ENCODE results near the gene PGAM2. TPM values are rescaled to one million over a fixed set of nuclear protein-coding genes. Genes with fewer than 3 reads are reported as not detected.
"Not testable (repeated sequence)": the region's sequence is repeated elsewhere in the genome, so short reads cannot be mapped to it uniquely, and the experiment has no call there.

The PGAM2 gene
- polyA plus RNA-seq, 1 donor: 4.0 TPM

GRCh38 chr7:44032031-44032430, 33.3 kb downstream of the PGAM2 start:
- not testable (repeated sequence) for DNase-seq; H3K4me1 ChIP-seq (ENCODE audit: control insufficient read depth, insufficient read depth, low read length); H3K27me3 ChIP-seq (ENCODE audit: control insufficient read depth, insufficient read depth, low read length); H3K36me3 ChIP-seq (ENCODE audit: control insufficient read depth, insufficient read depth, low read length); H3K9me3 ChIP-seq (ENCODE audit: control insufficient read depth, low read depth, low read length); H3K27ac ChIP-seq (ENCODE audit: low read length); H3K4me3 ChIP-seq (ENCODE audit: low read length)
- no CpG with 5 or more reads among the region's 6 CpGs for WGBS (ENCODE audit: insufficient coverage, low lambda C conversion rate)

DNA sequence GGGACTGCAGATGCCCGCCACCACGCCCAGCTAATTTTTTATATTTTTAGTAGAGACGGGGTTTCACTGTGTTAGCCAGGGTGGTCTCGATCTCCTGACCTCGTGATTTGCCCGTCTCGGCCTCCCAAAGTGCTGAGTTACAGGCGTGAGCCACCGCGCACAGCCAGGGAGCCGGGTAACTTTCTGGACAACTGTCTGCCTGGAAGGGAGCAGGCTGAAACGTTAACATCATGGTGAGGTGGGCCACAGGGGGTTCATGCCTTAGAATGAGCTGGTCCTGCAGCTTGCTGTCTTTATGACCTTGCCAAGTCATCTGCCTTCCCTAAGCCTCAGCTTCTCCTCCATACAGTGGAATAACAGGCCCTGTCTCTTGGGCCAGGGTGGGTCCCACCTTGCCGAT, 34.0 kb downstream of the PGAM2 start:
- DNase-seq; H3K27ac ChIP-seq (ENCODE audit: low read length); H3K4me3 ChIP-seq (ENCODE audit: low read length); H3K4me1 ChIP-seq (ENCODE audit: control insufficient read depth, insufficient read depth, low read length); H3K36me3 ChIP-seq (ENCODE audit: control insufficient read depth, insufficient read depth, low read length); H3K9me3 ChIP-seq (ENCODE audit: control insufficient read depth, low read depth, low read length); H3K27me3 ChIP-seq (ENCODE audit: control insufficient read depth, insufficient read depth, low read length): not testable (repeated sequence)
- no CpG with 5 or more reads among the region's 13 CpGs for WGBS (ENCODE audit: insufficient coverage, low lambda C conversion rate)

GRCh38 chr7:44030029-44030428, 35.3 kb downstream of the PGAM2 start:
- not testable (repeated sequence) for H3K9me3 ChIP-seq (ENCODE audit: control insufficient read depth, low read depth, low read length); H3K4me1 ChIP-seq (ENCODE audit: control insufficient read depth, insufficient read depth, low read length); H3K27me3 ChIP-seq (ENCODE audit: control insufficient read depth, insufficient read depth, low read length); H3K4me3 ChIP-seq (ENCODE audit: low read length); DNase-seq; H3K27ac ChIP-seq (ENCODE audit: low read length); H3K36me3 ChIP-seq (ENCODE audit: control insufficient read depth, insufficient read depth, low read length)
- WGBS (ENCODE audit: insufficient coverage, low lambda C conversion rate): no CpG with 5 or more reads among the region's 5 CpGs

DNA sequence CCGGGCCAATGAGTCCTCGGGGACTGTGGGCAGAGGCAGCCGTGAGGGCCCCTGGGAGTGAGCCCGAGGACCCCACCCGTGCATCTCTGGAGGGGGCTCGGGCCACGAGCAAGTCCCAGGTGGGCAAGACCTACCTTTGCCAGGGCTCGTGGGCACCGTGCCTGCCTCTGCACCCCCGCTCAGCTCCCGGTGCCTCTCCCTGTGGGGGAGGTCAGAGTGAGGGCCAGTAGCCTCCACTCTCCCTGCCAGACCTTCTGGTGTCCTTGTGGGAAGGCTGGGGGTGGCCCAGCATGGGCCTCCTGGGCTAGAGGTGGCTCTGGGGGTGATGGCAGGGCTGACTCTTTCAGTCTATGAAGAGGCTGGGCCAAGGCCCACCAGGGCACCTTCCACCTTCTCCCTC, 35.9 kb downstream of the PGAM2 start:
- H3K36me3 ChIP-seq (ENCODE audit: control insufficient read depth, insufficient read depth, low read length); H3K27ac ChIP-seq (ENCODE audit: low read length); H3K4me1 ChIP-seq (ENCODE audit: control insufficient read depth, insufficient read depth, low read length); H3K27me3 ChIP-seq (ENCODE audit: control insufficient read depth, insufficient read depth, low read length); H3K9me3 ChIP-seq (ENCODE audit: control insufficient read depth, low read depth, low read length); H3K4me3 ChIP-seq (ENCODE audit: low read length); DNase-seq: not testable (repeated sequence)
- no CpG with 5 or more reads among the region's 11 CpGs for WGBS (ENCODE audit: insufficient coverage, low lambda C conversion rate)

- not testable (repeated sequence) for DNase-seq; H3K4me1 ChIP-seq (ENCODE audit: control insufficient read depth, insufficient read depth, low read length); H3K27me3 ChIP-seq (ENCODE audit: control insufficient read depth, insufficient read depth, low read length); H3K36me3 ChIP-seq (ENCODE audit: control insufficient read depth, insufficient read depth, low read length); H3K9me3 ChIP-seq (ENCODE audit: control insufficient read depth, low read depth, low read length); H3K27ac ChIP-seq (ENCODE audit: low read length); H3K4me3 ChIP-seq (ENCODE audit: low read length)
- 20% methylated on average over 1 of the region's 6 CpGs for WGBS (ENCODE audit: insufficient coverage, low lambda C conversion rate)
Observed at GRCh38 chr7:44022796-44023467, 42.4 kb downstream of the PGAM2 start.

DNA sequence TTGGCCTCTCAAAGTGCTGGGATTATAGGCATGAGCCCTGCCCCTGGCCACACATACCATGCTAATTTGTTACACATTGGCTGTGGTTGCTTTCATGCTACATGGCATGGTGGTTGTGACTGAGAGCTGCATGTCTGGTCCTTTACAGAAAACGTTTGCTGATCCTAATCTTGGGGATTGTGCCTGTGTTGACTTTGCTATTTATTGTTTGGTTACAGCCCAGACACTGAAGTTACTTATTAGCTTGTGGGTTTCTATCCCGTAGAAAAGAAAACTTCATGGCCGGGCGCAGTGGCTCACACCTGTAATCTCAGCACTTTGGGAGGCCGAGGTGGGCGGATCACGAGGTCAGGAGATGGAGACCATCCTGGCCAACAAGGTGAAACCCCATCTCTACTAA, 43.3 kb downstream of the PGAM2 start:
- DNase-seq; H3K4me3 ChIP-seq (ENCODE audit: low read length); H3K27me3 ChIP-seq (ENCODE audit: control insufficient read depth, insufficient read depth, low read length); H3K9me3 ChIP-seq (ENCODE audit: control insufficient read depth, low read depth, low read length); H3K36me3 ChIP-seq (ENCODE audit: control insufficient read depth, insufficient read depth, low read length); H3K27ac ChIP-seq (ENCODE audit: low read length); H3K4me1 ChIP-seq (ENCODE audit: control insufficient read depth, insufficient read depth, low read length): not testable (repeated sequence)
- WGBS (ENCODE audit: insufficient coverage, low lambda C conversion rate): no CpG with 5 or more reads among the region's 7 CpGs

DNA sequence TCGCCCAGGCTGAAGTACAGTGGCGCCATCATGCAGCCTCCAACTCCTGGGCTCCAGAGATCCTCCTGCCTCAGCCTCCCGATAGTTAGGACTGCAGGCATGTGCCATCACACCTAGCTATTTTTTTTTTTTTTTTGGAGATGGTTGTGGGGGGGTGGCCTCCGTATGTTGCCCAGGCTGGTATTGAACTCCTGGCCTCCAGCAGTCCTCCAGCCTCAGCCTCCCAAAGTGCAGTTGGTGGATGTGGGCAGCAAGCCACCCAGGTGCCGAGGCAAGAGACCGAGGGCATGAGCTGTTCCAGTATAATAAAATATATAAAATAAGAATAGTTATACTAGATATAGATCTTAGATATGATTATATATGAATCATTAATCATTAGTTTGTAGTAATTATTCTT, 45.5 kb downstream of the PGAM2 start:
- H3K27me3 ChIP-seq (ENCODE audit: control insufficient read depth, insufficient read depth, low read length); DNase-seq; H3K9me3 ChIP-seq (ENCODE audit: control insufficient read depth, low read depth, low read length); H3K4me3 ChIP-seq (ENCODE audit: low read length); H3K36me3 ChIP-seq (ENCODE audit: control insufficient read depth, insufficient read depth, low read length); H3K4me1 ChIP-seq (ENCODE audit: control insufficient read depth, insufficient read depth, low read length); H3K27ac ChIP-seq (ENCODE audit: low read length): not testable (repeated sequence)
- WGBS (ENCODE audit: insufficient coverage, low lambda C conversion rate): no CpG with 5 or more reads among the region's 6 CpGs

- H3K36me3 ChIP-seq (ENCODE audit: control insufficient read depth, insufficient read depth, low read length); H3K9me3 ChIP-seq (ENCODE audit: control insufficient read depth, low read depth, low read length); H3K4me1 ChIP-seq (ENCODE audit: control insufficient read depth, insufficient read depth, low read length); H3K27me3 ChIP-seq (ENCODE audit: control insufficient read depth, insufficient read depth, low read length): not testable (repeated sequence)
- Histone ChIP-seq H3K4me3 (ENCODE audit: low read length) (peak overlapping the region; percentile 70), H3K27ac (ENCODE audit: low read length) (peak overlapping the region; percentile 67)
- no CpG with 5 or more reads among the region's 63 CpGs for WGBS (ENCODE audit: insufficient coverage, low lambda C conversion rate)
- peak; percentile 97 to 98 for DNase-seq
Observed at GRCh38 chr7:44018857-44019807, 46.2 kb downstream of the PGAM2 start.

- not testable (repeated sequence) for H3K4me1 ChIP-seq (ENCODE audit: control insufficient read depth, insufficient read depth, low read length); H3K27me3 ChIP-seq (ENCODE audit: control insufficient read depth, insufficient read depth, low read length); H3K36me3 ChIP-seq (ENCODE audit: control insufficient read depth, insufficient read depth, low read length); H3K9me3 ChIP-seq (ENCODE audit: control insufficient read depth, low read depth, low read length); H3K27ac ChIP-seq (ENCODE audit: low read length); H3K4me3 ChIP-seq (ENCODE audit: low read length); DNase-seq
- WGBS (ENCODE audit: insufficient coverage, low lambda C conversion rate): no CpG with 5 or more reads among the region's 12 CpGs
Observed at GRCh38 chr7:44015090-44015489, 50.3 kb downstream of the PGAM2 start.

Measured in large intestine (tissue), 3 donors.